ENCODE results near the gene SSRP1.

The SSRP1 gene

DNA sequence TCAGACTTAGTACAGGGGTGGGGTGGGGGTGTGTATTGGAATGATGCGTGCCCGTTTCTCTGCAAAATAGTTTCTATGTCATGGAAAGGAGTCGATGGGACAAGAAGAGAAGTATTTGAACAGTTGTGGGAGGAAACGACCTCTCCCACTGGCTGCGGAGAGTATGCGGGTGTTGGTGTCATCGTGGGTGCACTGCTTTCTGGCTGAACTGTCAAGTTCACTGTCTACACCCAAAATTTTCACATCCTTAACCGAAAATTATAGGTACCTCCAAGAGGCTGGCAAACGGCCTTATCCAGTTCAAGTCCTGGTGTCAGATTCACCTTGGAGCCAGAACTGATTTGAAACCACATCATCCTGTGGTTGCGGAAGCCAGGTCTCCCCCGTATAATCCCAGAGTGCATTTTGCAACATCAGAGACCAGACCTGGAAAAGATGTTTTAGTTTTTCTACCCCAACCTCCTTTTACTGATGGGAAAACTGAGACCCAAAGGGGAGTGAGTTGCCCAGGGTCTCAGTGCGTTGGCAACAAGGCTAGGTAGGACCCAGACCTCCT is 497 bp upstream of the SSRP1 start:
- no peak for DNase-seq

DNA sequence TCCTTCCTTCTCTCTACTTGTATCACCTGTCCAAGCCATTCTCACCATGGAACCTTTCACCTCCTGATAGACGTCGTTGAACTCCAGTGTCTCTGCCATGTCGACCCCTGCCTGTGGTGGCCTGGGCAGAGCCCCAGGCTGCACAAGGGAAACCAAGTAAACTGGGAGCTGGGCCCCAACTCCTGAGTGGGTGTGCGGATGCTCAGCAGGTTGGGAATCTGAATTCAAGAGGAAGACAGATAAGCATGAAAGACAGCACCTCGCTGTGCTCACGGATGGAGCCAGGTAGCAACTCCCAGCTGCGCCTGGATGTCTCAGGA is 709 bp downstream of the SSRP1 start:
- DNase-seq: no peak

DNA sequence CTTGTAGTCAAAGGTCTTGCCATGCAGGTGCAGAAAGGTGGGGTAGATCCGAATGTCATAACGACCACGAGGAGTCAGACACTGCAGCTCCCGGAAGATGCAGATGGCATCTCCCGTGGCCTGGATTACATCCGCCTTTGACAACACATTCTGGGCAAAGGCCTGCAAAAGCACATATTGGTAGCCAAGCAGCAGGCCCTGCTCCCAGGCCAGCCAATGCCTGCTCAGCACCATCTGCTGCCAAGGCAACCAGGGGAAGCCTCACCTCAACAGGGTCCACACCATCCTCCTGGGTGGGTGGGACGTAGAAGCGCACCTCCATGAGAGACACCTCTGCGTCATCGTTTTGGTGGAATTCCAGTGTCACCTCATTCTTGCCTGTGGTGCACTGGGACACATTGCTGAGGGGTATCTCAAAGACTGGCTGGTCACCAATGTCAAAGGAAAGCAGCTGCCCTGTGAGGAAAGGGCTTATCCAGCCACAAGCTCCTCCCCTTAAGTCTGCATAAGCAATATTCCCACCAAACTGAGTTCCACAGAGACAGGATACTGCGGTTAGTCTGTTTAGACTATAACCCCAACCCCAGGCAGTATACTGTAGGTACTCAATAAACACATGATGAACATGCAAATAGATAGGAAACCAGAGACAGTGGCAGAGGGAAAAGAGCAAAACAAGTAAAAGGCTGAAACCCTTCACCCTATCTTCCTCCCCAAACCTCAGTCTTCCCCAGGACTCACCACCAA is 2.8 kb downstream of the SSRP1 start:
- DNase-seq: no peak

- no peak for DNase-seq
These were observed 4.0 kb downstream of the SSRP1 start for GRCh38 chr11:57331720-57332119.

DNA sequence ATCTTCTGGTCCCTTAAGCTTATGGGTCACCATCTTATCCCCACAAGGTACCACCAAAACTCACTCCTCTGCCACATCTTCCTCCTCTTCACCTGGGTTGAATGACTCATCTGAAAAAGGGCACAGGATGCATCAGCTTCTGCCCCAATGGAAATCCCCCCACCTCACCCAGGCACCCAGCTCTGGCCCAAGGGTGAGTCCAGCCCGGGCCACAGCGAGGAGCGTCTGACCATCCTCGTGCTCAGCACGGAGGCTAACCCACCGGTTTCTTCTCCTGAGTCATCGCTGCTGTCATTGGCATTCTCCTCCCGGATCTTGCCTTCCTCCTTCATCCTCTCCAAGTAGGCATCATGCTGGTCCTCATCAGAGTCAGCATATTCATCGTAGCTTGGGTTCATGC is 5.7 kb downstream of the SSRP1 start:
- no peak for DNase-seq

DNA sequence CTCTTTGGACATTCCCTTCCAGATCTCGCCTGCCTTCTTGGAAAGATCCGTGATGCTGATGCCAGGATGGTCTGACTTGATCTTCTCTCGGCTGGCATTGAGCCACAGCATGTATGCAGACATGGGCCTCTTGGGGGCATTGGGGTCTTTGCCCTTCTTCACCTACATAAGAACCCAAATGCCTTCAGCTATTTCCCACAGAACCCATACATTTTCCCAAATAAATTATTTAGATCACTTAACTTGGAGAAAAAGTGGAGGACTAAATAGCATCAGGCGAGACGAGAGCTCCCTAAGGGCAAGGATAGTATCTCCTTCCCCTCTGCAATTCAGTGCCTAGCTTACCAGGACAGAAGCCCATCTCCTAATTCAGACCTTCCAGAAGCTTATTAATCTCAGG is 8.0 kb downstream of the SSRP1 start:
- no peak for DNase-seq

DNA sequence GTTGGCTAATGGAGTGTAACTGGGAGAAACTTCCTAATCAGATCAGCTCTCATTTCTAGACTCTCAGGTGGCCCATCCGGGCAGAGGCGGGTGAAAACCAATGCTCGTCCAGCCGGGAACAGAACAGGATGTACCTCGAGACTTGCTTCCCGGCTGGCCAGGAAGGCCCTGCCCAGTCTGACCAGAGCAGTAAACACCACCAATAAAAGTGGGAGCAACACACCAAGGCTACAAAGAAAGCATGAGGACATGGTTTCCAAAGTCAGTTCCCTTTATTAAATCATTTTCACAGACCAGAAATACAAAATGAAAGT is 10.0 kb downstream of the SSRP1 start:
- no peak for DNase-seq

DNA sequence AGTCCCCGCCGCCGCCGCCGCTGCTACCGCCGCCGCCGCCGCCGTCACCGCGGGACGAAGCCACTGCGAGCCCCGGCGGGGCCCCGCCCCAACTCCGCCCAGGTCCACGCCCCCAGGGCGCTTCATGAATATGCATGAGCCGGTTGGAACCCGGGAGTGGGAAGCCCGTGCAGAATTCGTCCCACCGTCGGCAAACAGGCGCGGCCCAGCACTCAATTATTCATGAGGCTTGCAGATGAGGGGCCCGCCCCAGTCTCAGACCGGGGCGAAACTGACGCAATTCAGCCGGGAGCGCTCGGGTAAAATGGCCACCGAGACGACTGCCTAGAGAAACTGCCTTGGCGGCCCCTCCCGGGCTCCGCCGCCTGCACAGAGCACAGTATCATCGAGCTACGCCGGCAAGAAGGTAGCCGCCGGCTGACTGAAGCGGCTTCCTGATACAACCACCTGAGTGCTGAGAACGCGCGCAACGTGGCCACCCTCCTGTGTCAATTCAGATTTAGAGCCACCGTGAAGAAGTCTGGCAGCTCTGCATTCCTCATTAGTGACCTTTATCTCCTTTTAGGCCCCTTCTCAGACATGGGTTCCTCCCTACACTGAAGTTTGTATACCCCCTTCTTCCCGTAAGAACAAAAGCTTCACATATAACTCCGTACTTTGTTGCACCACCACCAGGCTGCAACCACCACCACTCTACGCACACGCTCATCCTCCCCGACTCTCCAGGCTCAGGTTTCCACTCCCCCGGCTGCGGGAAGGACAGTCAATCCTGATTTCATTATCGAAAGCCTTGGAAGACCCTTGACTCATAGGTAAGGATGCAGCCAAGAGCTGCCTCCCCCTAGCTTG is 10.6 kb downstream of the SSRP1 start, which contains the start of gene TNKS1BP1:
TNKS1BP1 (minus strand) TSS at position 67 of the 849 bp plus-strand sequence. CDS start 3,067 bp downstream, outside the sequence.
- DNase-seq: peak; percentile 92

DNA sequence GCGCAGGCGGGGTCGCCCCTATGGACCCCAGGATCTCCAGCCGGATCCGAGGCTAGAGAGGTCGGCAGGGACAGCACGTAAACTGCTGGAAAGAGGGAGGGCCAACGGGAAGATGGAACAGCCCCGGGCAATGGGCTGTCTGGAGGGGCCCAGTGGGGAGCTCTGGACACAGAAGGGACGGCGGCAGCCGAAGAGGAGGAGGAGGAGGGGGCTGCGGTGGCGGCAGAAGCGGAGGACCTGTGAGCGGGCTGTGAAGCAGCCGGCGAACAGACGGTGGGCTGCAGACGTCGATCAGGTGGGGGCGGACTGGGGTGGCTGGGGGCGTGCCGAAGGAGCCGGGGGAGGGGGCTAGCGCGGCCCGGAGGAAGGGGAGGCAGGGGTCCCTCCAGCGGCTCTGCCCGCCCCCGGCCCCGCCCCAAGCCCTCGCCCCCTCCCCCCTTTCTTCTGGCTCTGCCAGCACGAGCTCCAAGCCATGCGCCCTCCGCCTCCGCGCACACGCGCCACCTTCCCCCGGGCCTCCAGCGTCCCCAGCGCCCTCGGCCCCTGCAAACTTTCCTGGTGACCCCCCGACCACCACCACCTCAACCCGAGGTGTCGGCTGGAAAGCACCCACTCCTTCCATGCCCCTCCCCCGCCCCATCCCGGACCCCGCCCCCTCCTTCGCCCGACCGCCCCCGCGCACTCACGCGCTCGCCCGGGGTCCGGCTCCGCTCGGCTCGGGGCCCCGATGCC is 11.4 kb downstream of the SSRP1 start:
- DNase-seq: peak; percentile 14 to 45

DNA sequence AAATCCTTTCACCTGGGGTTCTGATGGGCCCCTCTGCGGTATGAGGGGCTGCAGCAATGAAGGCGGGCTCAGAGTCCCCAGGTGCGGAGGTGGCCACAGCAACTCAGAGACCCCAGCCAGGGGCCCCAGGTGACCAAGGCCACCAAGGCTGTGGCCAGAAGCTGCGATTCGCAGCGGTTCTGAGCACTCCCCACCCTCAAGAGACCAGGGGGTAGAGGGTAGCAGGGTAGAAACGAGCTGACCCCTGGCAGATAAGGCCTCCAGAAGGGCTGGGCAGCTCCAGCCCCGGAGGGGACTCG is 11.9 kb downstream of the SSRP1 start:
- DNase-seq: no peak

GRCh38 chr11:57323167-57323854 is 12.4 kb downstream of the SSRP1 start:
- DNase-seq: no peak

DNA sequence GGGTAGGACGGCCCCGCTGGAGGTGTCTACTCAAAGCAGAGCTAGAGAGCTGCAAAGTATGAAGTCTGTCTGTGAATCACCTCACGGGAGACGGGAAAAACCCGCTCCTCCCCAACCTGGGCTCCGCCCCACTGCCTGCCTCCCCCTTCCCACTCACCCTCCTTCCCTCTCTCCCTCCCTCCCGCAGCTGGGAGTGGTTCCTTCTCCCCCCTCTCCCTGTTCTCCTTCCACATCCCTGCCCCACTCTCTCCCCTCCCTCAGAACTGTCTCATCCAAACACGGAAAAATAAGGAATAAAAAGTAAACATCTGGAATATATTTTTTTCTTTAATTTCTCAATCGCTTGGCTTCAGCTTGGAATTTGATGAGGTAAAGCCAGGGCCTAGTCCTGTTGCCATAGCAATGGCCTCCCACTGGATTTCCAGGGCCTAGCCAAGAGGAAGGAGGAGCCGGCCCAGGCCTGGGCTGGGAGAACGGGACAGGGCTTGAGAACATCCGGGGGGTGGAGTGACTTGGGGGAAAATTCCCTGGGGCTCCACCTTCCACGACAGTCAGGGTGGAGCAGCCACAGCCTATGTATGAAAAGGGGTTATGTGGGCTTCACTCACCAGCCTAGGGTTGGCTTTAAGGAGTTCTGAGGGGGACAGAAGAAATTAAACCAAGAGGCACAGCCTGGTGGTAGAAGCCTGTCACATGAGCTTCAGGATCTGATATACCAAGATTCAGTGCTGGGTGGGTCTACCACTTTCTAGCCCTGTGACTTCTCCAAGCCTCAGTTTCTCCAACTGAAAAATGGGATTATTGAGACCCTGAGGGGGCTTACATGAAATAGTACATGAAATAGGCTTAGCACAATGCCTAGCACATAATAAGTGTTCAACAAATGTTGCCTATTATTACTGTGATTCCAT is 13.2 kb downstream of the SSRP1 start:
- peak in 1 of 2 donors; percentile 17 for DNase-seq

GRCh38 chr11:57321388-57322255 is 14.1 kb downstream of the SSRP1 start:
- DNase-seq: no peak

DNA sequence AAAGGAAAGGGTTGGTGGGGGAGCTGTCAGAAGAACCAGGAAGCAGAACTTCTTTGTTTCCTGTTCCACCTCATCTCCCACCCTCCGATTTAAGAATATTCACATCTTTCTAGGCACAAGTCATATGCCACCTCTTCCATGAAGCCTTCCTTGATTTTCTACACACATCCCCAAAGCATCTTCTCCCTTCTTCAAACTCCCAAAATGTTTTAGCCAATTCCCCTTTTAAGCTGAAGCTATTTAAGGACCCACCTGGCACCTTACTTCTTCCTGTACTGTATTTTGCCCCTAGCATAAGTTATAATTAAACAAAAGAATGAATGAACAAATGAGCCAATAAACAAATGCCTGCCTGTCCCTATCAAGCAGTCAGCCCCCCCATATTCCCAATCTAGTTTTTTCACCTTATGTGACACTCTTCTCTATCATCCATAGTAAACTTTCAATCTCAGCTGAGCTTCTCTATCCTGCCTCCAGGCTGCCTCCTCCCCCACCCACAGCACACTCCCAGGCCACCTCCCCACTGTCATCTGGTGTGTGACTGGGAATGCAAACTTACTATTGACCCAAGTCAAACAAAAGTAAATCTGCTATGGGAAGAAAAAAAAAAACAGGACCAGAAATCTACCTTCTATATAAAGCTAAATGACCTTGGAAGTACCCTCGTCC is 14.8 kb downstream of the SSRP1 start:
- DNase-seq: no peak

- no peak for DNase-seq
These were observed 15.5 kb downstream of the SSRP1 start for GRCh38 chr11:57320067-57320718.

GRCh38 chr11:57318178-57318577 is 17.5 kb downstream of the SSRP1 start:
- DNase-seq: no peak

DNA sequence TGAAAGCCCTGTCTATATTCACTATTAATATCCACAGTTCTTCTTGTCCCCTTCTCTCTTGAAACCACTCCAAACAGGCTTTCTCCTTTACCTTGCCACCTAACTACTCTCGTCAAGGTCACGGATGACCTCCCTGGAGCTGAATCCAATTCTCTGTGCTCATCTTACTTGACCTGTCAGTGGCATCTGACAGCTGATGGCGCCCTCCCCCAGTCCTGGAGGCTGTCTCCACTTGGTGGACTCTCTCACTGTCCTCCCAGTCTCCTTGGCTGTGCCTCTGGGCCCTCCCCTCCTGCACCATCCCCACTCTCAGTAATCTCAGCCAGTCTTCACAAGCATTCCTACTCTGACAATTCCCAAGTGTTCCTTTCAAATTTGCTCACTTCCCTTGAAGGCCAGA is 19.7 kb downstream of the SSRP1 start:
- no peak for DNase-seq

GRCh38 chr11:57315491-57315890 is 20.2 kb downstream of the SSRP1 start:
- DNase-seq: no peak

DNA sequence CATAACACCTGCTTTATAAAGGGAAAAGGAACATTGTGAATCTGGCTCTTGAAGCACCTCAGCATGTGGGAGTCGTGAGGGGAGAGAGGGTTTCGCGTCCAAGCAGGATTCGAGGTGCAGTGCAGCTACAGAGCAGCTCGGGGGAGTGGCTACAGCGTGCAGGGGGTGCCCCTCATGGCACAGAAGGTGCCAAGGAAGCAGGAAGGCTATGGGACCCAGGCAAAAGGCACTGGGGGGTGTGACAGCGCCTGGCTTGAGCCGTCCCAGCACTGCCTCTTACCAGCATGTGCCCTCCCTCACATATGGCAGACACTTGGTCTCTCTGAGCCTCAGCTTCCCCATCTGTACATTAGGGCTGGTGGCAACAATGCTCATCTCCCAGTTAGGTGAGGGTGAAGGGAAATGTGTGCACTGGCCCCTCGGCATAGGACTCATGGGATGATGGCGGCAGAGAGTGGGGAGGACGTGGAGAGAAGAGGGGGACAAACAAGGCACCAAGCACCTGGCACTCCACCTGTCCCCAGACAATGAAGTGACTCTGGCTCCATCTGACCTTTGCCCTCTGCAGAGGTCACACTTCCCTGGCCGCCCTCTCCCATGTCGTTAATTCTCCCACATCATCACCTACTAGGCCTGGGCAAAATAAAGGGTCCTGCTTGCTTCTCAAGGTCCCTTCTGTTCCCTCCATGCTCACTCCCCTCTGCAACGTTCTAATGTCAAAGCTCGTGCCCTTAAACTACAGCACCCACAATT is 21.3 kb downstream of the SSRP1 start:
- DNase-seq: no peak
